HG02981 (cell line): ENCODE results near the gene ZFP1.

Source experiments
- ATAC-seq: cut with Tn5 transposase; IDR thresholded peaks from one replicate; pipeline ENCODE4 v1.9.1; 2021; ENCODE audit warnings: mild to moderate bottlenecking, moderate library complexity; ENCODE audit not compliant: unreplicated experiment

ZFP1 gene

GRCh38 chr16:75148311-75149195 lies at the start of gene ZFP1:
TSS of gene ZFP1 (plus strand) at chr16:75148524. CDS start at chr16:75152952, 4,428 bp downstream.
- peak; percentile 85 for ATAC-seq

DNA sequence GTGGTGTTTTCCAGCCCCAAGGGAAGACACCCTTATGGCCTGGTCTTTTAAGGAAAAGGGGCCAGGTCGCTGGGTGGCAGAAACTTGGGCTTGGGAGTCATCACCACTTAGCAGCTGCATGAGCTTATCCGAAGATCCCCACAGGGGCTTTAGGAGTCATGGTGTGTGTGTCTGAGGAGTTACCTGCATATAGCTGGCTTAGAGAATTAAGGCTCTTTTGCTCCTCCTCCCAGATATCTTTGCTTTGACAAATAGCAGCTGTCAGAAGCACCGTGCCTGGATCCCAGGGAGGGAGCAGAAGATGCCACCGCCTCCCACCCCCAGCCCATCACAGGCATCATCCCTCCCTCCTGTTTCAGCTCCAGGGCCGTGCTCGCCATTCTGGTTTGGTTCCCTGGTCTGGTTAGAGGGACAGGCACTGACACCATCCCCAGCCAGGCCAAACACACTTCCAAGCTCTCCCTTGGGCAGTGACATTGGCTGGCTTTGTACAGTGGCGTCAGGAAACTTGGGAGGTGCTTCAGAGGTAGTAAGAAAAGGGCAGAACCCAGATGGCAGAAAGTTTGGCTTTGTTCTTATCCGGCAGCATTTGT lies 49.2 kb upstream of the ZFP1 start:
- ATAC-seq: no peak

DNA sequence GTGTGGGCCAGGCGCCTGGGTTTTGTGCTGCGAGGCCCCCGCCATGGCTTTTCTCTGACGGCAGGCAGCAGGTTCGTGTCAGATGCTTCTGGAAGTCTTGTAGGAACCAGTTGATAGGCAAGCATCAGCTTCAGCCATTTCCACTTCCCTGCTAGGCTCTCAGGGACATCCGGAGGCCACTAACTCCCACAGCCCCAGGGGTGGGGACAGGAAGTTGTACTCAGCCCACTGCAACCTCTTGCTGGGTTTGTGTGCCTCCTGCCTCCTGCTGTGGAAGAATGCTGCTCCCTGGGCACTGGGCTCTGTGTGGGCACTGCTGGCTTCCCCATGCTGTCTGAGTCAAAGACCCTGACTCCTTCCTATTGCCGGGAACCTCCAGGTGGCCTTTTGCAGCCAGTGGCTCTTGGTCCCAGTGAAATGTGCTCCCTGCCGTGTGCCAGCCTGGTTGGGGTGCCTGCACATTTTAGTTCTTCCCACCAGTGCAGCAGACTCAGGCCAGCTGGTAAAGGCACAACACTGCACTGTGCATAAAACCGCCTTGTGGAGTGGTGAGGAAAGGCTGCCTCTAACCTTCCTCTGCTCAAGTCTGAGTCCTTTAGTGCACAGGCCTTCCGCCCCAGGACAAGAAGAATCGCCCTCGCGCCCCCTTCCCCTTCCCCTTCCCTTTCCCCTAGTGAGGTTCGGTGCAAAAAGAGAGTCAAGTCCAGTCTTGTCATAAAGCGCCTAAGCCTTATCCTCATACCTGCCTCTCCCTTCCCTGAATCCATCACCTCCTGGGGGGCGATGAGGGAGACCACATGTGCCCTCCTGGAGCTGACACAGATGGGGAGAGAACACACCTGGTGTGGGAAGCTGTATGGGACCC lies 48.4 kb upstream of the ZFP1 start:
- peak; percentile 46 for ATAC-seq

DNA sequence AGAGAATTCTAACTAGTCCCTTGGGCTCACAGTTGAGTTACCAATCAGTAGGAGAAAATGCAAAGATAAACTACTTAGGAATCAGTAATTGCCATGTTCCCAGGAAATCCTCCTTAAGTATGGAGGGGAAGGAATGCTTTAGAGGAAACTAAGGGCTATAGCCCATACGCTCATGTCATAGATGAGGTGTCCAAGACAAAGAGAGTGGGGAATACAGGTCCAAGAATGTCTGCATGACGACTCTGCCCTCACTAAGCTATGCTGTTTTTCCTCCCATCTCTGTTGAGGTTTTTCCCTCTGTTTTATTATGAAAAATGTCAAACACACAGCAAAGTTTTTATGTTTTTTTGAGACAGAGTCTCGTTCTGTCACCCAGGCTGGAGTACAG lies 47.7 kb upstream of the ZFP1 start:
- no peak for ATAC-seq

DNA sequence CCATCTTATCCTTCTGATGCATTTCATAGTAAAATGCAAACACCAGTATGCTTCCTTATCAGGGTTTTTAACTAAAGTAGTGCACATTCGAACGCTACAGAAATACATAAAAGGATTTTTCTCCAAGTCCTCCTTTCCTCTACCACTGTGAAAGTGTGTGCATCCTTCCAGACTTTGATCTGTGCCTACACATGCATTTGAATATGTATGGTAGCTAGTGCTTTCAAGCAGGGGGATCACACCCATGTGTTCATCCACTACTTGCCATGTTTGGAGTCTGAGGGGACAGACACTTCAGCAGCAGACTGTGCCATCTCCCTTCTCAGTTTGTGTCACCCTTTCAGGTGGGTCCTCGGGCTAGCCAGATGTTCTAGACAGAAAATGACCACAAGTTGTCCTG lies 46.7 kb upstream of the ZFP1 start:
- no peak for ATAC-seq

GRCh38 chr16:75102595-75102994 lies 45.7 kb upstream of the ZFP1 start:
- no peak for ATAC-seq

DNA sequence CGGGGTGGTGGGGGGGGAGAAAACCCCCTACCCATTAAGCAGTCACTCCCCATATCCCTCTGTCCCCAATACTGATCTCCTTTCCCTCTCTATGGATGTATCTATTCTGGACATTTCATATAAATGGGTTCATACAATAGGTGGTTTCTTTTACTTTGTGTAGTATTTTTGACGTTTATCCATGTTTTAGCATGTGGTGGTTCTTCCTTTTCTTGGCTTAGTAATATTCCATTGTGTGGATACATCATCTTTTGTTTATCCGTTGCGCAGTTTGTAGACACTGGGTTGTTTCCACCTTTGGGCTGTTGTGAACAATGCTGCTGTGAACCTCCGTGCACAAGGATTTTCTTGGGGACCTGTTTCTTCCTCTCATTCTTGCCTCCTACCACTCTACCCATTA lies 44.3 kb upstream of the ZFP1 start:
- ATAC-seq: no peak

DNA sequence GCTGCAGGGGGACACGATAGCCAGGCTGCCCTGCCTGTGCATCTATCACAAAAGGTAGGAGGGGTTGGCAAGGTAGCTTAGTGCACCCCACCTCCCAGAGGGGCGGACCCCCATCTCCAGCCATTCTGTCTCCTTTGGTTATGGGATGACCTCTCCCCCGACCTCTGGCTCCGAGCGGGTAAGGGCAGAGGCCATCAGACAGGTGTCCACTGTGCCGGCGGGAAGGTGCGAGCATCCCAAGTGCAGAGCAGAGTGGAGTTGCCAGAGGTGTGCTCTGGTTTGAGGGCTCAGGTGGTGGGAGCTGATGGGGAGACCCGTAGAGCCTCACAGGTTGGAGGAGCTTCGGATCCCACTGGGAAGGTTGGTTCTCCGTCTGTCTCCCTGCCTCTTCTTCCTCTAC lies 43.5 kb upstream of the ZFP1 start:
- no peak for ATAC-seq

DNA sequence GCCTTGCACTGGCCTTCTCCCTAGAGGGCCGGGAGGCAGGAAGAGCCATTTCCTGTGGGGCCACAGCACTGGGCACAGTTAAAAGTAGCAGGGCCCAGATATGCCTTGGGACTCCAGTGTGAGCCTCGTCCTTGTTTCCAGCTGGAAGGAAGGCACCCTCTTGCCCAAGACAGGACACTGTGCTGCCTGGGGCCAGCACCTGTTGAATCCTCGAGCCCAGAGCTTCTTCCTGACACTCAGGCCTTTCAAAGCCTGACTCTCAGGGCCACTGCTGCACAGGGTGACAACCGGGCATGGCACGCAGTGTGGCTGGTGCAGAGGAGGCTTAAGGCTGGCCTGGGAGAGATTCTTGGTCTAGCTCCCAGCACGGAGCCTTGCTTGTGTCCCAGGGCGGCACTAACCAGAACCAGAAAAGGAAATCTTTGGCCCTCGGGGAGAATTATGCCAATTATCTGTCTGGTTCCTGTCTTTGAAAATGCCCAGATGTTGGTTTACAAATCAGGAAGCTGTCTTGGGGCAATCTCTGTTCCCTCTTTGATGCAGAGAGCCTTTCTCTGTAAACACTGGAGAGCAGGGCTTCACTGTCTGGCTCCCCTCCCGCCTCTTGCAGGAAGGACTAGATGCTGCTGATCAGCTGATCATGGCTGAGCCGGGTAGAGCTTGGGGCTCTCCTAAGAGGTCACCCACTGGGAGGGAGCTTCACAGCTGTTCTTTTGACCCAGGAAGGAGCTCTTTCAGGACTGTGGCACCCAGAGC lies 42.8 kb upstream of the ZFP1 start:
- ATAC-seq: no peak

DNA sequence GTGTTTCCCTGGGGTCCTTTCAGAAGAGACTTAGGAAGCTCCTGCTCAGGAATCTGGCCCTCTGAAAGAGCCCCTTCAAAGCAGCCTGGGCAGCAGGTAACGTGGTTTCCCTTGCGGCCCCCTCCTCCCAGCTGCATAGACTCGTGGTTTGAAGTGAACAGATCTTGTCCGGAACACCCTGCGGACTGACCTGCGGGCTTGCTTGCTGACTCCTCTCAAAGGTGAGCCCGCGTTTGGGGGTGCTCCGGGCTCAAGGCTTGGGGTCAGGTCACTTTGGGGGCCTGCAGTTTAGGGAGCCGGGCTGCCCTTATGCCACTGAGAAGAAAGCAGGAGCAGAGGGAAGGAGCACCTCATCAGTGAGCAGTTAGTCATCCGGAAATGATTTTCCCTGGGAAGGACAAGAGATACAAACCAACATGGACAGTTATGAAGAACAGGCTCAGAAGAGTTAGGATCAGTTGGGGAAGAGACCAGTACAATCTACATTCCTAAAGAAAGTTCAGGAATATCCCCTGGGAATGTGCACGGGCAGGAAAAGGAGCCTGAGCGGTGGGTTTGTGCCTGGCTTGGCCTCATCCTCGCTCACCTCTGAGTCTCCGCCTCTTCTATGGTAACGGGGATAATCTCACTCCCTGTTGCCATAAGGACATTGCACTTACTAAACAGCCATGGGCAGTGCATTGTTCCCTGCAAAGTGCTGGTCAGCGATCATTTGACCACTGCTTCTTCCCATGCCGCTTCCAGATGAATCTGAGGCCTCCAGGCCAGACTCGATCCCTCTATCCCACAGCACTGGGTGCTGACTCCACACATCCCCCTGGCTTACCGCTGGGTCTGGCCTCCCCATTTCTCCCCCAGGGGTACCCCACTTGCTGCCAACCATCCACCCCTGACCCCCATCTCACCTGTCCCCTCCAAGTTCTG lies 41.7 kb upstream of the ZFP1 start:
- ATAC-seq: no peak

GRCh38 chr16:75107505-75107904 lies 40.8 kb upstream of the ZFP1 start:
- no peak for ATAC-seq

GRCh38 chr16:75108792-75109731 lies 39.3 kb upstream of the ZFP1 start:
- ATAC-seq: no peak

DNA sequence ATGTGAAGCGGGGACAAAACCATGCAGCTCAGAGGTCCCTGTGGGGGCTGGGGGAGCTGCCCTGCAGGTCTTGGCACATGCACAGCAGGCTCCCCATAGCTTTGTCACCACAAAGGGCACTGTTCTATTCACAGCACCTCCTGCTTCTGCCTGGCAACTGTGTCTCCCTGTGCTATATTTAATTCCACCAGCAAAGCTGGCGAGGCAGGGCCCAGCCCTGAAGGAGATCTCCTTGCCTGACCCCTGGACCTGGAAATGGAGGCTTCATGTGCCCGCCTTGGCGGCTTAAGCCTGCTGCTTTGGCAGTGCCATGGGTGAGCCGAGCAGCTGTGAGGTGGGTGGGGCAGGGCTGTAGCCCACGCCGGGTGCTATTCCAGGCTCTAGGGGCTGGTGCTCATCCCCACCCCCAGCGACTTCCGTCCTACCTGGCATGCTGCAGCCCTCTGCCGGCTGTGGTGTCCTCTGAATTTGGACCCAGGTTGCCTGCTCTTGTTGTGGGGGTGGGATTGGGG lies 38.5 kb upstream of the ZFP1 start:
- no peak for ATAC-seq

GRCh38 chr16:75110637-75111513 lies 37.4 kb upstream of the ZFP1 start:
- ATAC-seq: peak; percentile 67

GRCh38 chr16:75111514-75111940 lies 36.8 kb upstream of the ZFP1 start:
- ATAC-seq: no peak

DNA sequence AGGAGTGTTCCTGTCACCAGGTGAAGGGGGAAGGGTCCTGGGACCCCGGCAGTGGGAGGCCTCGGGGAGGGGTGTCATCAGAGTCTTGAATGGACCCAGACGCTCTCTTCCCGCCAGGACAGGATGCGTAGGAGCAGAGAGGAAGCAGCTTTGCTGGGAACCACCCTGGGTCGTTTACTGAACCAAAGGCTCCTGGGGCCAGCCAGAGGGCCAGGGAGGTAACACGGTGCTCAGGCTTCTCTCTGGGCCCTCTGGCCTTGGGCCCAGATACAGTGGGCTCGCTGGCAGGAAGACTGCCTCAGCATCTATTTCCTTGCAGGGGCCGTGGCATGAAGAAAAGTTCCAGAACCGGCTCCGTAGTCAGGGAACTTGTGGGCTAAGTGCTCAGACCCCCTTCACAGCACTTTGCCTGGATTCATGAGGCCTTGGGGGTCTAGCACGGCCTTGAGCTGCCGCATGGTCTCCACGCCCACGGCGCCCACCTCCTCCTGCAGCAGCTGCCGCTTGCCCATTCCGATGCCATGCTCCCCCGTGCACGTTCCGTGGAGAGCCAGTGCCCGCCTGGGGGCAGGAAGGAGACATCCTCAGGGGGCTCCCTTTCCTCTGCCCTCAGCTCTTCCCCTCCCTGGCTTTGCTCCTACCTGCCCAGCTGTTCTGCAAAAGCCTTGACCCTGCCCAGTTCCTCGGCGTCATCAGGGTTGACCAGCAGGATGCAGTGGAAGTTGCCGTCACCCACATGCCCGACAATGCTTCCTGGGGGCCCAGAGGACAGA lies 36.2 kb upstream of the ZFP1 start:
- no peak for ATAC-seq
